HTERT RPE-1 (cell line): ENCODE data around the gene SIK3.

Source experiments
- in situ Hi-C: fragments of 300-500 bp; cut with MboI; formaldehyde crosslinking; loops from 4 replicates; pipeline ENCODE4 v1.14.3; 2020; ENCODE audit warnings: low sequenced_read_pairs

Gene SIK3

DNA sequence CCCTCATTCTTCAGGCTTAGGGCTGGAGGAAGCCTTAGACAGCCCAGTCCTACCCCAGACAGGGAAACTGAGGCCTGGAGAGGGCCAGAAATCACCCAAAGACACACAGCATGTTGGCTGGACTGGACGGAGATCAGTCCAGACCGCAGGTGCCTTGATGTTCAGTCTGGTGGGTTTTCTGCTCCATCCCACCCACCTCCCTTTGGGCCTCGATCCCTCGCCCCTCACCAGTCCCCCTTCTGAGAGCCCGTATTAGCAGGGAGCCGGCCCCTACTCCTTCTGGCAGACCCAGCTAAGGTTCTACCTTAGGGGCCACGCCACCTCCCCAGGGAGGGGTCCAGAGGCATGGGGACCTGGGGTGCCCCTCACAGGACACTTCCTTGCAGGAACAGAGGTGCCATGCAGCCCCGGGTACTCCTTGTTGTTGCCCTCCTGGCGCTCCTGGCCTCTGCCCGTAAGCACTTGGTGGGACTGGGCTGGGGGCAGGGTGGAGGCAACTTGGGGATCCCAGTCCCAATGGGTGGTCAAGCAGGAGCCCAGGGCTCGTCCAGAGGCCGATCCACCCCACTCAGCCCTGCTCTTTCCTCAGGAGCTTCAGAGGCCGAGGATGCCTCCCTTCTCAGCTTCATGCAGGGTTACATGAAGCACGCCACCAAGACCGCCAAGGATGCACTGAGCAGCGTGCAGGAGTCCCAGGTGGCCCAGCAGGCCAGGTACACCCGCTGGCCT lies 267.9 kb downstream of the SIK3 start:
- in situ Hi-C loops = no loop called here

DNA sequence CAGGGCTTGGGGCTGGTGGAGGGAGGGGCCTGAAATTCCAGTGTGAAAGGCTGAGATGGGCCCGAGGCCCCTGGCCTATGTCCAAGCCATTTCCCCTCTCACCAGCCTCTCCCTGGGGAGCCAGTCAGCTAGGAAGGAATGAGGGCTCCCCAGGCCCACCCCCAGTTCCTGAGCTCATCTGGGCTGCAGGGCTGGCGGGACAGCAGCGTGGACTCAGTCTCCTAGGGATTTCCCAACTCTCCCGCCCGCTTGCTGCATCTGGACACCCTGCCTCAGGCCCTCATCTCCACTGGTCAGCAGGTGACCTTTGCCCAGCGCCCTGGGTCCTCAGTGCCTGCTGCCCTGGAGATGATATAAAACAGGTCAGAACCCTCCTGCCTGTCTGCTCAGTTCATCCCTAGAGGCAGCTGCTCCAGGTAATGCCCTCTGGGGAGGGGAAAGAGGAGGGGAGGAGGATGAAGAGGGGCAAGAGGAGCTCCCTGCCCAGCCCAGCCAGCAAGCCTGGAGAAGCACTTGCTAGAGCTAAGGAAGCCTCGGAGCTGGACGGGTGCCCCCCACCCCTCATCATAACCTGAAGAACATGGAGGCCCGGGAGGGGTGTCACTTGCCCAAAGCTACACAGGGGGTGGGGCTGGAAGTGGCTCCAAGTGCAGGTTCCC lies 268.6 kb downstream of the SIK3 start, which contains the start of gene APOC3:
TSS of gene APOC3 (plus strand) at position 383 of the 659 bp plus-strand sequence. CDS start 676 bp downstream, outside the sequence.
- in situ Hi-C loops = no loop called here

DNA sequence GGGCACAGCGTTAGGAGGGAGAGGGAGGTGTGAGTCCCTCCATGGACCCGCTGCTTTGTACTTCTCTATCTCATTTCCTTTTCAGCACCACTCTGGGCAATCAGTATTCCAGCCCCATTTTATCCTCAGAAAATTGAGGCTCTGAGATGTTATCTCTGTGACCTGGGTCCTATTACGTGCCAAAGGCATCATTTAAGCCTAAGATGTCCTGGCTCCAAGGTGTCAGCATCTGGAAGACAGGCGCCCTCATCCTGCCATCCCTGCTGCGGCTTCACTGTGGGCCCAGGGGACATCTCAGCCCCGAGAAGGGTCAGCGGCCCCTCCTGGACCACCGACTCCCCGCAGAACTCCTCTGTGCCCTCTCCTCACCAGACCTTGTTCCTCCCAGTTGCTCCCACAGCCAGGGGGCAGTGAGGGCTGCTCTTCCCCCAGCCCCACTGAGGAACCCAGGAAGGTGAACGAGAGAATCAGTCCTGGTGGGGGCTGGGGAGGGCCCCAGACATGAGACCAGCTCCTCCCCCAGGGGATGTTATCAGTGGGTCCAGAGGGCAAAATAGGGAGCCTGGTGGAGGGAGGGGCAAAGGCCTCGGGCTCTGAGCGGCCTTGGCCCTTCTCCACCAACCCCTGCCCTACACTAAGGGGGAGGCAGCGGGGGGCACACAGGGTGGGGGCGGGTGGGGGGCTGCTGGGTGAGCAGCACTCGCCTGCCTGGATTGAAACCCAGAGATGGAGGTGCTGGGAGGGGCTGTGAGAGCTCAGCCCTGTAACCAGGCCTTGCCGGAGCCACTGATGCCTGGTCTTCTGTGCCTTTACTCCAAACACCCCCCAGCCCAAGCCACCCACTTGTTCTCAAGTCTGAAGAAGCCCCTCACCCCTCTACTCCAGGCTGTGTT lies 269.4 kb downstream of the SIK3 start:
- in situ Hi-C loops = no loop called here

DNA sequence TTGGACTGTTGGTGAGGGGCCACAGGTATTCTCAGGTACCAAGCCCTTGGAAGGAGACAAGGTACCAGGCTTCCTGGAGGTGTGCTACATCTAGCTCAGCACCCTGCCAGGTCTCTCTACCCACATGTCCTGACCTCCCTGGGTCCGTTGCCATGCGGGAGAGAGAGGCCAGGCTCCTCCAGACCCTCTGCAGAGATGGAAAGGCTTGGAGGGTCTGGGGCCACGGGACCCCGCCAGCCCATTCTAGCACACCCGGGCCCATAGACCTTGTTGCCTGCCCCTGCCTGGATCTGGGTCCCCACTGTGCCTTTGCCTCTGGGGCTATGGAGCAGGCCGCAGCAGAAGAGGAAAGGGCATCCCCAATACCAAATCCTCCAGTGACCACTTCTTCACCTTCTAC lies 270.8 kb downstream of the SIK3 start:
- in situ Hi-C loops = no loop called here

DNA sequence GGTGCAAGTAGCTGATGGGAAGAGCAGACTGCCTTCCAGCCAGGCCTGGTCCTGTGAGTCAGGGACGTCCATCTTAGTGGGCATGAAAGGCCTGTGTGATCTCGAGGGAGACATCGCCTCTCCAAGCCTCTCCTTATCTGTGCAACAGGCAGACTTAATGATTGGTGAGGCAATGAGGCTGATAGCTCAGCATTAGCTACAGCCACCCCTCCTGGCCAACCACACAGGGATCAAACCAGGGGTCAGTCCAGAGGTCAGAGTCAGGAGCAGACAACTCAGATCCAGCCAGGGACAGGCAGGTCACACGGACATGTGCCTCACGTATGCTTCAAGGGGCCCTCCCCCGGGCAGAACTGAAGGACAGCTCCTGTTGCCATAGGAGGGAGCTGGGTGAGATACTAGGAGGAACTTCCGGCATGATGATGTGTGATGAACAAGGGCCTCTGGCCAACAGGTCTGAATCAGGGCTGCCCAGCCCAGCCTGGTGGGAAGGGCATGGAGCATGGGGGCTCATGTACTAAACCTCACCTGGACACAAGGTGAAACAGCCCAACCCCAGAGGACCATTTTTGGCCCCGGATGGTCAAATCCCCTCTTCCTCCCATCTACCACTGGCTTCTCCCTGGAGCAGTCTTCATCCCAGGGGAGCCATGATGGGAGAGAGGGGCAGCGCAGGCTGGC lies 271.3 kb downstream of the SIK3 start:
- in situ Hi-C loops = no loop called here

DNA sequence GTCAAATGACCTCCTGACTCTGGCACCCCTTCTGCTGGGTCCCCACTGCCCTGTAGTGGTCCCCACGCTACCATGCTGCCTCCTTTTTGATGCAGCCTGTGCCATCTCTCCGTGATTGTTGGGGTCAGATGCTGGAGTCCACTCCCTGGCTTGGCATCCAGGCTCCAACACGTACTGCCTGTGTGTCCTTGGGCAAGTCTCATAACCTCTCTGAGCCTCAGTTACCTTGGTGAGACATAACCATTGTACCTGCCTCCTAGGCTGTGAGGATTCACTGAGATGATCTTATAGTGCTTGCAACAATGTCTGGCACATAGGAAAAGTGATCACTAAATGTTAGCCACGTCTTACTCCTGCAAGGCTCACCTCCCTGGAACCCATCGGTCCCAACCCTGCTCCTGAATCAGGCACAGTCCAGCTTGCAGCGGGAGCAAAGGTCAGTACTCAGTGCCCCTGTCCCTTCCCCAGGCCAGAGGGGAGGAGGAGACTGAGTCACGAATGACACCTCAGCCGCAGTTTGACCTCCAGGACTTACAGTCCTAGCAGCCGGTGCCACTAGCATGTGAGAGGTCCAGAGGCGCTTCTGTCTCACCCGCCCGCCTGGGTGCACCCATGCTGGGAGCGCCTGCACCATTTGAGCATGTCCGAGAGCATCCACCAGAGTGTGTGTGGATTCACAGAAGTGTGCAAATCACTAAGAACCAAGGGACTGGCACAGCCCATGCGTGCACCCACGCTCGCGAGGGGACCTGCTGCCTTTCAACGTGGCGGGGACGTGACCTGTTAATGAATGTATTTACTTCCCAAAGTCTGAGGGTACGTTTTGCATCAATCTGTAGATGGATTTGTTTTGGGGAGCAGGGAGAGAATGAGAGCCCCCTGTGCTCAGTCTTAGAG lies 272.1 kb downstream of the SIK3 start:
- in situ Hi-C loops = no loop called here

DNA sequence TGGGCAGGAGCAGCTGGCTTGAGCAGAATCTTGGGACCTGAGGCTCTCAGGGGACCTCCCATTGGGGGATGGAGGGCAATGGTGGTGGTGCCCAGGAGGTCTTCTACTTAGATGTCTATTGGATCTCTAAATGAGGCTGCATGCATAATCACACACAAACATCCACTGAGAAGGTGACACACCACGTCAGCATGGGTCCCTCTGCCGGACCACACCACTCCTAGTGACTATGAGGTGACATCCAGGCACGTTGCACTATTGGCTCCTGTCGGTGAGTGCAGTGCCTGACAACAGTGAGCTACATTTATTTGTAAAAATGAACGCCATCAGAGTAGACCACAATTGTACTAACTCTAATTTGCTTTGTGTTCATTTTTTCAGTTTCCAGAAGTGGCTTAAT lies 272.8 kb downstream of the SIK3 start:
- in situ Hi-C loops = no loop called here

DNA sequence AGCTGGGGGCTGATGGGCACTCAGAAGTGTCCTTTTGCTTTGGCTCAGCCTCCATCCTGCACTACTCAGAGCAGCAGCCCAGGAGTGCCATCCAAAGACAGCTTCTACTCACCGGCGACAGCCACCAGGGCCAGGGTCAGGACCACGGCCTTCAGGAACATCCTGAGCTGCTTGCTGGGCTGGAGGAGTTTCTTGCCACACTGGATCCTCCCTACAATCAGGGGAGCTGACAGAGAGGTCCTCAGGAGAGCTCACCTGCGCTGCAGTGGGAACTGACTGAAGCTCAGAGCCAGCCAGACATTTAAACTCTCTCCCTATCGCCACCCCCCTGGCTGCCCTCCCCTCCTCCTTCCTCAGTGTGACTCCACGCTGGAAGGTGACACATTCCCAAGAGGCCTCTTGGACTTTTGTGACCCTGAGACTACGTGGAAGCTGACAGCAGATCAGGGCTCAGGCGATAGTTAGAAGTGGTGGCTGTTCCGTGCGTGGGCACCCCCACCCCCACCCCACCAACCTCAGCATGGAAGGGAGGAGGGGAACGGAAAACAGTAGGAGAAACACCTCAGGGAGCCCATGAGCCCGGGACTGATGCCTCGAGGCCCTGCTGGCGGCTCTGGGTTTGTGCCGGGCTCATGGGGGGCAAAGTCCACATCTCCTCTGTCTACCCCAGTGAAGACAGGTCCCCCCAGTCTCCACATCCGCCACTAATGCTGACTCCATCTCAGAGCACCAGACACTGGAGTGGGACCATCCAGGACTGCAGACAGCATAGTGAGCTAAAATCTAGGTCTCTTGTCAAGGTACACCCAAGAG lies 275.0 kb downstream of the SIK3 start, which contains the start of gene APOA4:
TSS of gene APOA4 (minus strand) at position 274 of the 813 bp plus-strand sequence. CDS start at position 161, 113 bp downstream.
- in situ Hi-C loops = no loop called here

DNA sequence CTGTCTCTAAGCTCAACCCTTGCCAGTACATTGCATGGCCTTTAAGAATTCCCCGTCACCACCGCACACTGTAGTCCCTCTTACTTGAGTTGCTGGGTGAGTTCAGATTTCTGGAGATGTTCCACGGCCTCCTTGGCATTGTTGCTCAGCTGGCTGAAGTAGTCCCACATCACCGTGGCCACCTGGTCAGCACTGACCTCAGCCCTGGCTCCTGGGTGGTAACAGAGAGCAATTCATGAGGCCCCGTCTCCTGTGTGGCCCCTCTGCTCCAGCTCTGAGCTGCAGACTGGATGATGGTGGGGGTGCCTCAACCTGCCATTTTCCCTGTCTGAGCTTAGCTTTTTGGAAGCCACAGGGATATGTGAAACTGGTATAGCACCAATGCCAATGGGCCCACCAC lies 275.7 kb downstream of the SIK3 start:
- in situ Hi-C loops = no loop called here

DNA sequence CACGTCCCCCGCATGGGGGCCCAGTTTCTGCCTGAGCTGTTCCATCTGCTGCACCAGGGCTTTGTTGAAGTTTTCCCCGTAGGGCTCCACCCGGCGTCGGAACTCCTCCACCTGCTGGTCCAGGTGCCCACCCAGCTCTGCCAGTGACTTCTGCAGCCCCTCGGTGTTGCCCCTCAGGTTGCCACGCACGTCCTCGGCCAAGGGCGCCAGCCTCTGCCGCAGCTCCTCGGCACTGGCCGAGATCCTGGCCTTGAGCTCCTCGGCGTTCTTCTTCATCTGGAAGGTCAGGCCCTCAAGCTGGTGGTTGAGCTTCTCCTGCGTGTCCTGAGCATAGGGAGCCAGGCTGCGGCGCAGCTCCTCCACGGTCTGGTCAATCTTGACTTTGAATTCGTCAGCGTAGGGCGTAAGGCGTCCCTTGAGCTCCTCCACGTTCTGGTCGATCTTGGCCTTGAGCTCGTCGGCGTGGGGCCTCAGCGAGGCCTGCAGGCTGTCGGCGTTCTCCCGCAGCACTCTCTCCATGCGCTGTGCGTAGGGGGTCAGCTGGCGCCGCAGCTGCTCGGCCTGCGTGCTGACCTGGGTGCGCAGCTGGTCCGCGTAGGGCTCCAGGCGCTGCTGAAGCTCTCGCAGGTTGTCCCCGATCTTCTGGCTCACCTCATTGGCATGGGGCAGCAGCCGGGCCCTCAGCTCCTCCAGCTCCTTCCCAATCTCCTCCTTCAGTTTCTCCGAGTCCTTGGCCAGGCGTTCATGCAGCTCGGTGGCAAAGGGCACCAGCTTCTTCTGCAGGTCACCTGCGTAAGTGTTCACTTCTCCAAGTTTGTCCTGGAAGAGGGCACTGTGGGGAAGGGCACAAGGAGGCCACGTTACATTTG lies 276.9 kb downstream of the SIK3 start:
- in situ Hi-C loops = no loop called here

DNA sequence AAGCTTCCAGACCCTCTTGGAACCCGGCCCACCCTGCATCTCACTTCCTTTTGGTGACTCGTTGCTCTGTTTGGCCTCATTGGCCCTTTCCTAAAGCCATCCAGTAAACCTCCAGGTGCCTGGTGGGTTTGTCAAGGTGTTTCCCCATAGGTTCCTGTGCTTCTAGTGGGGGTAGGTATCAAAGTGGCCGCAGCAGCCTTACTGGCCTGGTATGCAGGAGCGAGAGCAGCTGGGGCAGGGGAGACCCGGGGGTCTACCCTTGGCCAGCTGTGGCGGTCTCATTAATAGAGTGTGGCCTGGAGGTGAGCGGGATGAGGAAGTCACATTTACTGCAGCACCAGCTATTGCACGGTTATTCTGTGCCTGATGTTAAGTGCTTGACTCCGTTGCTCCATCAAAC lies 279.2 kb downstream of the SIK3 start:
- in situ Hi-C loops = no loop called here

DNA sequence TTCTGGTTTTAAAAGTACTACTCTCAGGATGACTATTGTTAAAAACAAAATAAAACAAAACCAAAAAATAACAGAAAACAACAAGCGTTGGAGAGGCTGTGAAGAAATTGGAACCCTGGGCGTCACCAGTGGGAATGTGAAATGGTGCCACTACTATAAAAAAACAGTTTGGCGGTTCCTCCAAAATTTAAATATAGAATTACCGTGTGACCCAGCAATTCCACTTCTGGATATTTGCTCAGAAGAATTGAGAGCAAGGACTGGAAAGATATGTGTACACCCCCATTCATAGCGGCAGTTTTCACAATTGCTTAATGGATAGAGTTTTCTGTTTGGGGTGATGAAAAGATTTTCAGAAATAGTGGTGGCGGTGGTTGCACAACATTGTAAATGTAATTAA lies 283.7 kb downstream of the SIK3 start:
- in situ Hi-C loops = no loop called here

DNA sequence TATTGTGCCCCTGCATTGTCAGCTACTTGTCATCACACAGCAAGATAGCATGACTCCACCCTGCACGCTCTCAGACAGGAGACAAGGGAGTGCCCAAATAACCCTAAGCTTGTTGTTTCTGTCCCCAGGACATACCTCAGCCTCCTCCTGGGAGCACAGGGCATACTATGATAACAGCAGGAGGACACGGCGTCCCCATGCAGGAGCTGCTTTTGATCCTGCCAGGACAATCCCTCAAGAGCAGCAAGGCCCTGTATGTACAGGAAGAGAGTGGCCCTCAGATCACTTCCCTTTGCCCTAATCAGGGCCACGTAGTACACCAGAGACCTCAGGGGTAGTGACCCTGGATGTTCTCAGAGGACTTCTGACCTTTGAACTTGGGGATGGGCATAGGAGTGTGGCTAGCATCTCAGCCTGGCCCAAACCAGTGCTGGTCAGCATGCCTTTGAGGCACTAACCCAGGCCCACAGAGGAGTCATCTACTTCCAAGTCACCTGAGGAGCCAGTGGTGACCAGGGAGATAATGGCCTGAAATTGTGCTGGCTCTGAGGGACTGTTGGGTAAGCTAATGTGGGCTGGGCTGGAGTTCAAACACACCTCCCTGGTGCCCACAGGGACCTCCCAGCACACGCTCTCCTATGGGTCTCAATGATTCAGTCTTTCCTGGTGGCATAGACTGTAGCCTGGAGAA lies 284.3 kb downstream of the SIK3 start:
- in situ Hi-C loops = no loop called here

DNA sequence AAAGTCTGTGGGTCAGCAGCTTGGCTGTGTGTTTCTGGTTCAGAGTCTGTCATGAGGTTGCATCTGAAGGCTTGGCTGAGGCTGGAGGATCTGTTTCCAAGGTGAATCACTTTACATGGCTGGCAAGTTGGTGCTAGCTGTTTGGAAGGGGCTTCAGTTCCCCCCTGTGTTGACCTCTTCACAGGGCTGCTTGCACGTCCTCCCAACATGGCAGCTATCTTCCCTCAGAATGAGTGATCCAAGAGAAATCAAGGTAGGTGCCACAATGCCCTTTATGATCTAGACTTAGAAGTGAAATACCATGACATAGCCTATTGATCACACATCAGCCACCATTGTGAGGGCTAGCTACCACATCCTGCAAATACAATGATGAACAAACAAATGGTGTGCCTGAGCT lies 285.1 kb downstream of the SIK3 start:
- in situ Hi-C loops = no loop called here

DNA sequence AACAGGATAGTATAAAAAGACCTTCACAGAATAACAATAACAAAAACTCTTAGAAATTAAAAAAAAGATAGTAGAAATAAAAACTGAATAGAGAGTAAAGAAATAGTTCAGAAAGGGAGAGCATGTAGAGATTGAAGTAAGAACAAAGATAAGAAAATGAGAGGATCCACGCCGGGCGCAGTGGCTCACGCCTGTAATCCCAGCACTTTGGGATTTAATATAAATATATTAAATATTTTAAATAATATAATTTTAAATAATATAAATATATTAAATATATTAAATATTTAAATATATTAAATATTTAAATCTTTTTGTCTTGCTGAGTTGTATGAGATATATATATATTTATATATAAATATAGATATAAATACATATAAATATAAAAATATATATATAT lies 286.1 kb downstream of the SIK3 start:
- in situ Hi-C loops = no loop called here

DNA sequence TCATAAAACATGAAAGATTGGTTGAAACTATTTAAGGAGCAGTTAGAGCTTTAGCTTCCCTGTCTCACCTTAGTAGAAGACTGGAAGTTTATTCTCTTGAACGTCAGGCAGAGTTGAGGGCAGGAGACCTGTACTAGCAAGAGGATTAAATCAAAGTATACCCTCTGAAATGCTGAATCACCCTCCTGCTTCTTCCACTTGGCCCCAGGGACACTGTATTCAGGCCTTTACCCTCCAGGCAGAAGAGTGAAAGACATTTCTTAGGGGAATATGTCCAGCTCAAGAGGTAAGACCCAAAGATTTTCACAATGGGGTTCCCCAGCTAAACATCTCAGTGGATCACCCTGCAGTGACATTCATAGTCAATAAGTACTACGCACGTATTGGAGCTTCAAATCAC lies 287.0 kb downstream of the SIK3 start:
- in situ Hi-C loops = no loop called here
